Measurements from ENCODE around the gene SRSF5.

Gene SRSF5

DNA sequence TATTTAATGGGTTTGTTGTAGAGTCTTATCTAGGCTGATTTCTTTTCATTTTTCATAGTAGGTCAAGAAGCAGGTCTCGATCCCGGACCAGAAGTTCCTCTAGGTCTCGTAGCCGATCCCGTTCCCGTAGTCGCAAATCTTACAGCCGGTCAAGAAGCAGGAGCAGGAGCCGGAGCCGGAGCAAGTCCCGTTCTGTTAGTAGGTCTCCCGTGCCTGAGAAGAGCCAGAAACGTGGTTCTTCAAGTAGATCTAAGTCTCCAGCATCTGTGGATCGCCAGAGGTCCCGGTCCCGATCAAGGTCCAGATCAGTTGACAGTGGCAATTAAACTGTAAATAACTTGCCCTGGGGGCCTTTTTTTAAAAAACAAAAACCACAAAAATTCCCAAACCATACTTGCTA is 4.2 kb downstream of the SRSF5 start:
- no peak for DNase-seq

- no peak for DNase-seq
These were observed 5.4 kb downstream of the SRSF5 start for GRCh38 chr14:69772082-69773017.

GRCh38 chr14:69773571-69774276 is 6.8 kb downstream of the SRSF5 start:
- no peak for DNase-seq

- no peak for DNase-seq
These were observed 8.1 kb downstream of the SRSF5 start for GRCh38 chr14:69775012-69775411.

DNA sequence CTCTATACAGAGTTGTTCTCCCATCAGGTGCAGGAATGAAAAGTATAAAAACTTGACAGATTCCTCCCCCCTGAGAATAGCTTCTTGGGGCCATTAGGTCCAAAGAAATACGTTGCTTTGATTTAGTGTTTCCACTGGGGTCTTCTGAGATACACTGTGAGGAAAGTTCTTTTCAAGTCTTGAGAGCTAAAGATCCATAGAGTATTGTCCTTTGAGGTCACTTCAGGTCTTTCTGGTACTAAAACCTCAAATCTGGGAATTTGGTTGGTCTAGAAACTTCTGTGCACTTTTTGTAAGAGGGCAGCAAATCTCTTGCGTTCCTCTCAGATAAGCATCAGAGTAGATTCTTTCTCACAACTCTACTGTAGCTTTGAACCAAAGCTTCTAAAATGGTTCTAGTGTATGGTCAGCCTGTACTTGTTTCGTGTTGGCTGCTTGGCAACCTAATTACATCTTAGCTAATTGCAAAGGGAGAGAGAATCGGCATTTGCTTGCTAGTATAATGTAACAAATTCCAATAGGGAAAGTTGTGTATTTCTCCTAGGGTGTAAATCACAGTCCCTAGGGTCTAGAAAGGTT is 10.0 kb downstream of the SRSF5 start:
- no peak for DNase-seq

- DNase-seq = no peak
These were observed 12.1 kb downstream of the SRSF5 start for GRCh38 chr14:69779088-69779487.

DNA sequence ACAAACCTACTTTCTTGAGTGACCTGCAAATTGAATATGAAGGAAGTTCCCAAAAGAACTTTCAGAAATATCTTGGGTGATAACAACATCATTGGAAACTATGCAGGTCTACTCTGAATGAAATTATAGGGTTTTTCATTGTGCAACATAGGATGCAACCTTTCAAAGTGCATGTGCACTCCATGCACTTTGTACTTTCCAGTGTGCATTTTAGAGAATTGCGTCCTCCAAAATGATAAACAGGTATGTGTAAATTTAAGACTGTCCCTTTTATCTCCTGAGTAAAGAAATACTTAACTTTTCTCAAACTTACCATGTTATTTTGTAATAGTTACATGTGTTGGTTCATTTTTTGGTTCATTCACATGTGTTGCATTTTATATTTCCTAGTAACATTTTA is 13.2 kb downstream of the SRSF5 start:
- DNase-seq = no peak

GRCh38 chr14:69780952-69781351 is 14.0 kb downstream of the SRSF5 start:
- no peak for DNase-seq

DNA sequence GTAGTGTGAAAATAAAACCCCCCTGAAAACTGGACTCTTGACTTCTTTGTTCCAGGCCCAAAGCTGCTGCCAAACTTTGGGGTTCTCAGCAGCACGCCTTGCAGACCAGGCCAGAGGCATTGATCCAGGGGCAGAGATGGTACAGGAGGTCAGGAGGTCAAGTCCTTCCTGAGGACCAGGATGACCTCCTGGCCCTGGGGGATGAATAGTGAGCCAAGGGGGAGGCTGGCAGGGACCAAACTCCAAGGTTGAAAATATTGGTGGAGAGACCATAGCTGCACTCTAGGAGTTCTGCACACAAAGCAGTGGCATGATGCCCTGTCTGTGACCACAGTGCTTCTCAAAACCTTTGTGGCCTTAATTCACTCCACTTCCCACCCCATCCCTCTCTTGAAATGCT is 18.0 kb downstream of the SRSF5 start:
- no peak for DNase-seq

- DNase-seq = no peak
These were observed 19.7 kb downstream of the SRSF5 start for GRCh38 chr14:69786603-69787002.

- no peak for DNase-seq
These were observed 22.2 kb downstream of the SRSF5 start for GRCh38 chr14:69789118-69789640.

DNA sequence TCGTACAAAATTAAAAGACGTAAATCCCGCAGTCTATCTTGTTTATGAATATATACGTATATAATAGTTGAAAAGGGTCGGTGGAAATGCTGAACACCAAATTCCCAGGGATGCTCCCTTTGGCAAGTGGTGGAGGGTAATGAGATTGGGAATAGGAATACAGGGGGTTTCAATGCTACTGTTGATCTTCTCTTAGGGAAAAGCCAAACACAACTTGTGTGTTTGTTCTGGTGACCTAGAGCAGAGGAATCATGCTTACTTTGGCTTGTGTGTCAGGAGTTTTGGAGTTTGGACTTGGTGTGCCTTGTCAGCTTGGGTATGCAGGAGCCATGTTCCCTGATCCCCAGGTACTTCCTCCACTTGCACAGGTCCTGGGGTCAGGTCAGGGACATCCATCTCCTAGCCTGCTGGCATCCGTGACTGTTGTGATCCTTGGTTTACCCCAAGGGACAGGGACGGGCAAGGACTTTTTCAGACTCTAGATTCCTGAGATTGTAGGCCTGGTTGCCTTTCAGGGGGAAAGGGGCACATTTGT is 26.0 kb downstream of the SRSF5 start:
- DNase-seq = no peak

- DNase-seq = no peak
These were observed 27.8 kb downstream of the SRSF5 start for GRCh38 chr14:69794791-69795190.

- DNase-seq = no peak
These were observed 28.7 kb downstream of the SRSF5 start for GRCh38 chr14:69795691-69796090.

GRCh38 chr14:69796797-69797500 is 30.0 kb downstream of the SRSF5 start, which contains the start of gene SLC10A1:
TSS of gene SLC10A1 (minus strand) at chr14:69797241. CDS start at chr14:69797155, 86 bp downstream.
- DNase-seq = no peak

DNA sequence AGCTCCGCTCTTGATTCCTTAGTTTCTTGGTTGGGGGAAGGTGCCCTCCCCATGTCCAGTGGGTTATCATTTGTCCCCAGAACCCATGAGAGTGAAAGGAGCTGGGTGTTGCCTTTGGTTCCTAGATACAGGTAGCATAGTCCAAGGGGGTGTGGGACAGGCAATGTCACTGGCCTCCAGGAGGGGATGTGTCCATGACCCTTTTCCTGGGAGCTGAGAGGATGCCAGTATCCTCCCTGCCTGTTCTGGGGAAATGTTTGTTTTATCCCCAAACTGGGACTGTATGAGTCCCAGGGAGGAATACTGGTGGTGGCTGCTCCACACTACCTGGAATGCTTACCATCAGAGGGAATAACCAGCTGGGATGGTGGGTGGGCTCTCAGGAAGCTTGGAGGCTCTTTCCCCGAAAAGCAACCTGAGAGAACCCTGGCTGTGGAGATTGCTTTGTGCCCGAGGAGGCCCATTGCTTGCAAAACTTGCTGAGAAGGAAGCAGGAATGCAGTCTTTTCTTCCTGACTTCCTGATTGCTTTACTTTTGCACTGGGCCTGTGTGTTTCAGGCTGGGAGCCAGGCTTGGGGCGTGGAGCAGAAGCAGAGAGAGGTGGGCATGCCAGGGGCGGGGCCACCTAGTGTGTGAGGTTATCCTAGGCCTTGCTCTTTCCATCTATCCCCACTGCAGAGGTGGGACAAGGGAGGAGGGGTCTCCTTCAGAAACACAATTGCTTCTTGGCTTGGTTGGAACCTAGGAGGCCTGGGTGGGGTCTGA is 30.8 kb downstream of the SRSF5 start:
- no peak for DNase-seq

- DNase-seq = no peak
These were observed 31.4 kb downstream of the SRSF5 start for GRCh38 chr14:69798339-69798735.

- DNase-seq = no peak
These were observed 36.8 kb downstream of the SRSF5 start for GRCh38 chr14:69803753-69804152.

DNA sequence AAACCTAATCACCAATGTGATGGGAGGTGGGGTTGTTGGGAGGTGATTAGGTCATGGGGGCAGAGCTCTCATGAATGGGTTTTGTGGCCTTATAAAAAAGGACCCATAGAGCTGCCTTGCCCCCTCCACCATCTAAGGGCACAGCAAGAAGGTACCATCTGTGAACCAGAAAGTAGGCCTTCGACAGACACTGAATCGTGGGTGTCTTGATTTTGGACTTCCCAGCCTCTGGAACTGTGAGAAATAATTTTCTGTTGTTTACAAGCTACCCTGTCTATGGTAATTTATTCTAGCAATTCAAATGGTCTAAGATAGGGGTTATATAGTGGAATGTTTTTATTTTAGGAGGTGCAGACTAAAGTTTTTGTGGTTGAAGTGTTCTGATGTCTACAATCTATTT is 38.0 kb downstream of the SRSF5 start:
- no peak for DNase-seq

DNA sequence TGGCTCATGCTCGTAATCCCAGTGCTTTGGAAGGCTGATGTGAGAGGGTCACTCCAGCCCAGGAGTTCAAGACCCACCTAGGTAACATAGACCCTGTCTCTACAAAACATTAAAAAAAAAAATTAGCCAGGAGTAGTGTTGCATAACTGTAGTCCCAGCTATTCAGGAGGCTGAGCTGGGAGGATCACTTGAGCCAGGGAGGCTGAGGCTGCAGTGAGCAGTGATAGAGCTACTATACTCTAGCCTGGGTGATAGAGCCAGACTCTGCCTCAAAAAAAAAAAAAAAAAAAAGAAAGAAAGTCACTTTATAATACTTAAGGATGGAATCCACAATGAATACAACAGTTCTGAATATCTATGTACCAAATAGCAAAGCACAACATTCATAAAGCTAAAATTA is 40.2 kb downstream of the SRSF5 start:
- DNase-seq = no peak

DNA sequence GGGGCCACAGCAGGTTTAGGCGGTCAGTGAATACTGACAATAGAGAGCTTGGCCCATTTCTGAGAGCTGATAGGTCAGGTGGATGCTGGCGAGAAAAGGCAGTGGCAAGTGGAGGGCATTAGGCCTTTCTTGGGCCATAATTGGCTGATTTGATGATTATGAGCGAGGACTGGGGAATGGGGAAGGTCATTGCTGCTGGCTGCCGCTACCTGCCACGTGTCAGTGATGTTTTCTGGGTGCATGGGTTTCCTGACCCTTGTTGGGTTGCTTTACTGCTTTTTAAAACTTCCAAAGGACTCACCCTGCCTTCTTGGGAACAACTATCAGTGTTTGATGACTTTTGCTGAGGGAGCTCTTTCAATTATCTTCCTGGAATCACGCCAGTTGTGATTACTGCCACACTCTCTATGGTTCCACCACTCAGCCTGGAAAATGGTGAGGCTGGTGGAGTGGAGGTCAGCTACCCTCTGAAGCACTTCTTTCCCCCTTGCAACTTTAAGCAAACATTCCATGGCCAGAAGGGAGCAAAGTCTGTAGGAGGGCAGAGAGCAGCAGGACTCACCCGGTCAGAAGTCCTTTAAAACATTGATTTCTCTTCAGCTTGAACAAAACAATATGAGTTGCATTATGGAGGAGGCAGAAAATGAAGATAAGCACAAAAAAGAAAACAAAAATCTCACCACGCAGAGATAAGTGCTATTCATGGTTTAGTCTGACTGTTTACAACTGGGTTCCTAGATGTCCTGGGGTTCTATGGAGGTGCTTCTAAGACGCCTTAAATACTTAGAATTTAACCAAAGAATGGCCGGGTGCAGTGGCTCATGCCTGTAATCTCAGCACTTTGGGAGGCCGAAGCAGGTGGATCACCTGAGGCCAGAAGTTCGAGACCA is 42.2 kb downstream of the SRSF5 start:
- DNase-seq = no peak

Data from NCI-H1694 (cell line).